ENCODE measurements around the gene FBXL17. TPM values are rescaled to one million over a fixed set of nuclear protein-coding genes. Genes with fewer than 3 reads are reported as not detected.

The FBXL17 gene
- total RNA-seq, 1 experiment from 2014 or later = 8.8 TPM

DNA sequence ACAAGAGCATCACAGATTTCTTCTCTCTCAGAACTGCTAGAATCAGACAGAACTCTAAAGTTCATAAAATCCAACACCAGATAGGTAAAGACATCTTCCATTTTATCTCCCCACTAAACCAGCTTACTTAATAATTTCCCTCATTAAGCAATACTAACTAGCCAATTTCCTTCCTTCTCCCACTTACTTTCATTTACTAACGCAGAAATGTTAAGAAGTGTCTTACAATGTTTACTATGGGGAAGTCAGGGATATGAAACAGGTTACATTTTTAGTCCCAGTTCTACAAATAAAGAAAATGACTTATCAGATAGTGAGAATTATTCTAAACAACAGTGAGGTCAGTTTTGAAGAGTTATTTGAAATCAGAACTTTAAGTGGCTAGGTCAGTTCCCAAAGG lies 236.5 kb downstream of the FBXL17 start:
- intact Hi-C loops (cut with micrococcal nuclease) = no loop called here
- Histone ChIP-seq H3K27ac (ENCODE audit: low read length) (no peak overlapping the region), H3K4me3 (ENCODE audit: low read length) (no peak overlapping the region), H3K9ac (ENCODE audit: low read length) (no peak overlapping the region), H3K27me3 (ENCODE audit: low read length) (no peaks in the 10 kb centered on the region), H3K9me2 (replicated peaks; ENCODE audit: low read length) (no peaks in the 10 kb centered on the region), H2AFZ (ENCODE audit: low read length) (no peak overlapping the region), H3K4me2 (ENCODE audit: low read length) (no peak overlapping the region), H4K20me1 (ENCODE audit: low read length) (no peaks in the 10 kb centered on the region), H3K79me2 (ENCODE audit: low read length) (no peaks in the 10 kb centered on the region), H3K9me3 (ENCODE audit: low read length) (no peaks in the 10 kb centered on the region), H3K4me1 (ENCODE audit: insufficient read depth, low read length) (no peaks in the 10 kb centered on the region), H3F3A (ENCODE audit: low read length, unreplicated experiment) (no peaks in the 10 kb centered on the region), H3K36me3 (ENCODE audit: low read depth, low read length) (no peaks in the 10 kb centered on the region)
- no peak for ATAC-seq
- TF ChIP-seq, protein P1, sequence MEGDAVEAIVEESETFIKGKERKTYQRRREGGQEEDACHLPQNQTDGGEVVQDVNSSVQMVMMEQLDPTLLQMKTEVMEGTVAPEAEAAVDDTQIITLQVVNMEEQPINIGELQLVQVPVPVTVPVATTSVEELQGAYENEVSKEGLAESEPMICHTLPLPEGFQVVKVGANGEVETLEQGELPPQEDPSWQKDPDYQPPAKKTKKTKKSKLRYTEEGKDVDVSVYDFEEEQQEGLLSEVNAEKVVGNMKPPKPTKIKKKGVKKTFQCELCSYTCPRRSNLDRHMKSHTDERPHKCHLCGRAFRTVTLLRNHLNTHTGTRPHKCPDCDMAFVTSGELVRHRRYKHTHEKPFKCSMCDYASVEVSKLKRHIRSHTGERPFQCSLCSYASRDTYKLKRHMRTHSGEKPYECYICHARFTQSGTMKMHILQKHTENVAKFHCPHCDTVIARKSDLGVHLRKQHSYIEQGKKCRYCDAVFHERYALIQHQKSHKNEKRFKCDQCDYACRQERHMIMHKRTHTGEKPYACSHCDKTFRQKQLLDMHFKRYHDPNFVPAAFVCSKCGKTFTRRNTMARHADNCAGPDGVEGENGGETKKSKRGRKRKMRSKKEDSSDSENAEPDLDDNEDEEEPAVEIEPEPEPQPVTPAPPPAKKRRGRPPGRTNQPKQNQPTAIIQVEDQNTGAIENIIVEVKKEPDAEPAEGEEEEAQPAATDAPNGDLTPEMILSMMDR (conservative IDR thresholded peaks at IDR 0.05; ENCODE audit: low read depth, low read length) = no peak
- no peak for TF ChIP-seq EZH2 (IDR thresholded peaks at IDR 0.05; ENCODE audit: low read length, unreplicated experiment)
- TF ChIP-seq EZH2phosphoT487 (IDR thresholded peaks at IDR 0.05; ENCODE audit: borderline replicate concordance, low read length) = no peak
- DNase-seq = no peak
- ChIA-PET POLR2A (ENCODE audit: unreplicated experiment) (no interaction called here), CTCF (no interaction called here)
- no TSS peak for BruUV-seq (replicated peaks)

DNA sequence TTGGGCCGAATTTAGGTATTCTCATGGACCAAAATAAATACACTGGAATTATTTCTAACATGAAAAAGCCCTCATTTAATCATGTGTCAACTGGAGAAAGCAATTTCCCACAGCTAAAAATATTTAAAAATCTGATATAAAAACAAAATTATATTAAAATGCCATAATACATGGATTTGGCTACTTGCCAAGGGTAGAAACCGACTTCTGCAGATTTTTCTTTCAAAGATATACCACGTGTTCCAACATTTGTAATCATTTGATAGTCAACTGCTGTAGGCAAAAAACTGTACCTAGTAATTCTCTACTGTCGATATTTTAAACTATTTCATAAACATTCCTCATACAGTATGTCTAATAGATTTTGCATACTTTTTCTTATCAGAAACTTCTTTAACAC lies 237.6 kb downstream of the FBXL17 start:
- DNase-seq (no peak), ATAC-seq (no peak)
- intact Hi-C loops (cut with micrococcal nuclease) = no loop called here
- H3K36me3 ChIP-seq (ENCODE audit: low read depth, low read length) = no peaks in the 10 kb centered on the region
- H3K9ac ChIP-seq (ENCODE audit: low read length) = no peak overlapping the region
- H3K4me1 ChIP-seq (ENCODE audit: insufficient read depth, low read length) = no peaks in the 10 kb centered on the region
- H3K9me2 ChIP-seq (replicated peaks; ENCODE audit: low read length) = no peaks in the 10 kb centered on the region
- ChIA-PET CTCF (no interaction called here), POLR2A (ENCODE audit: unreplicated experiment) (no interaction called here)
- H2AFZ ChIP-seq (ENCODE audit: low read length) = no peak overlapping the region
- no peaks in the 10 kb centered on the region for H3K27me3 ChIP-seq (ENCODE audit: low read length)
- BruUV-seq (replicated peaks) = no TSS peak
- H3K4me3 ChIP-seq (ENCODE audit: low read length) = no peak overlapping the region
- no peak overlapping the region for H3K4me2 ChIP-seq (ENCODE audit: low read length)
- no peaks in the 10 kb centered on the region for H3K9me3 ChIP-seq (ENCODE audit: low read length)
- no peaks in the 10 kb centered on the region for H3F3A ChIP-seq (ENCODE audit: low read length, unreplicated experiment)
- H4K20me1 ChIP-seq (ENCODE audit: low read length) = no peaks in the 10 kb centered on the region
- no peaks in the 10 kb centered on the region for H3K79me2 ChIP-seq (ENCODE audit: low read length)
- no peak for TF ChIP-seq EZH2 (IDR thresholded peaks at IDR 0.05; ENCODE audit: low read length, unreplicated experiment)
- no peak for TF ChIP-seq EZH2phosphoT487 (IDR thresholded peaks at IDR 0.05; ENCODE audit: borderline replicate concordance, low read length)
- TF ChIP-seq, protein P1 (conservative IDR thresholded peaks at IDR 0.05; ENCODE audit: low read depth, low read length) = no peak
- H3K27ac ChIP-seq (ENCODE audit: low read length) = no peak overlapping the region

DNA sequence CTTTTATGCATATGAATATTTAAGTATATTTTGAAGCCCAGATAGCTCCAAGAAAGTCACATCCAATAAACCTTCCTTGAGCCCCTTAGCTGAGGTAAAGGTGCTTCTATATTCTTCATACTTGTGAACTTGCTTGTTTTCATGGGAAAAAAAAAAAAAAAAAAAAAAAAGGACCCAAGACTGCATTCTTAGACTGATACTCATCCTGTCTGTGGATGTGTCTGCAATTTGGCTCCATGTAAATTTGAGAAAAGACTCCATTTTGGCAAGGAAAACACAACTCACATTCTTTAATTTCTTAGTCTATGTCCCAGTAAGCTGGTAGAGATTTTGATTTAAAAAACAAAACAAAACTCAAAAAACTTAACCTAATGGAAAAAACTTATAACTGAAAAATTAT lies 238.3 kb downstream of the FBXL17 start:
- no TSS peak for BruUV-seq (replicated peaks)
- H3K4me1 ChIP-seq (ENCODE audit: insufficient read depth, low read length) = no peaks in the 10 kb centered on the region
- H2AFZ ChIP-seq (ENCODE audit: low read length) = no peak overlapping the region
- no peaks in the 10 kb centered on the region for H3F3A ChIP-seq (ENCODE audit: low read length, unreplicated experiment)
- no peaks in the 10 kb centered on the region for H4K20me1 ChIP-seq (ENCODE audit: low read length)
- intact Hi-C loops (cut with micrococcal nuclease) = no loop called here
- ATAC-seq (no peak), DNase-seq (no peak)
- no peak overlapping the region for H3K9ac ChIP-seq (ENCODE audit: low read length)
- ChIA-PET CTCF (no interaction called here), POLR2A (ENCODE audit: unreplicated experiment) (no interaction called here)
- H3K4me2 ChIP-seq (ENCODE audit: low read length) = no peak overlapping the region
- no peaks in the 10 kb centered on the region for H3K27me3 ChIP-seq (ENCODE audit: low read length)
- TF ChIP-seq, protein P1 (conservative IDR thresholded peaks at IDR 0.05; ENCODE audit: low read depth, low read length) = no peak
- TF ChIP-seq EZH2 (IDR thresholded peaks at IDR 0.05; ENCODE audit: low read length, unreplicated experiment) (no peak), EZH2phosphoT487 (IDR thresholded peaks at IDR 0.05; ENCODE audit: borderline replicate concordance, low read length) (no peak)
- no peaks in the 10 kb centered on the region for H3K36me3 ChIP-seq (ENCODE audit: low read depth, low read length)
- no peaks in the 10 kb centered on the region for H3K9me2 ChIP-seq (replicated peaks; ENCODE audit: low read length)
- no peak overlapping the region for H3K27ac ChIP-seq (ENCODE audit: low read length)
- no peak overlapping the region for H3K4me3 ChIP-seq (ENCODE audit: low read length)
- H3K79me2 ChIP-seq (ENCODE audit: low read length) = no peaks in the 10 kb centered on the region
- H3K9me3 ChIP-seq (ENCODE audit: low read length) = no peaks in the 10 kb centered on the region
